ENCODE measurements around the gene LINC01488.

LINC01488 gene

GRCh38 chr11:69513663-69514224 lies 32.3 kb downstream of the LINC01488 start:
- Histone ChIP-seq H3K4me1 (ENCODE audit: insufficient read depth, insufficient read length) (peaks cover 4% of the 10 kb centered on the region), H3K9ac (ENCODE audit: insufficient read length, low read depth) (no peak overlapping the region), H3K9me3 (ENCODE audit: insufficient read depth, low read length) (peaks cover 29% of the 10 kb centered on the region; the same call in 1 of the 2 replicates), H3K36me3 (ENCODE audit: insufficient read depth, insufficient read length, low read length) (no peaks in the 10 kb centered on the region), H3K4me3 (ENCODE audit: insufficient read length, low read depth) (no peak overlapping the region), H3K27me3 (ENCODE audit: insufficient read depth, insufficient read length) (no peaks in the 10 kb centered on the region)
- DNase-seq (ENCODE audit: low read depth, low spot score): no peak
- no peak for TF ChIP-seq SUZ12 (IDR thresholded peaks at IDR 0.05; ENCODE audit: extremely low read depth, insufficient read depth, insufficient read length)
- no peak for TF ChIP-seq YY1 (IDR thresholded peaks at IDR 0.05; ENCODE audit: insufficient read depth, insufficient read length)
- TF ChIP-seq ZNF274 (IDR thresholded peaks at IDR 0.05; ENCODE audit: low read depth, low read length): no peak

GRCh38 chr11:69514771-69515170 lies 33.3 kb downstream of the LINC01488 start:
- Histone ChIP-seq H3K9ac (ENCODE audit: insufficient read length, low read depth) (no peak overlapping the region), H3K9me3 (ENCODE audit: insufficient read depth, low read length) (peaks cover 37% of the 10 kb centered on the region; the same call in 1 of the 2 replicates), H3K36me3 (ENCODE audit: insufficient read depth, insufficient read length, low read length) (no peaks in the 10 kb centered on the region), H3K4me1 (ENCODE audit: insufficient read depth, insufficient read length) (peaks cover 2% of the 10 kb centered on the region), H3K27me3 (ENCODE audit: insufficient read depth, insufficient read length) (no peaks in the 10 kb centered on the region), H3K4me3 (ENCODE audit: insufficient read length, low read depth) (no peak overlapping the region)
- no peak for DNase-seq (ENCODE audit: low read depth, low spot score)
- TF ChIP-seq ZNF274 (IDR thresholded peaks at IDR 0.05; ENCODE audit: low read depth, low read length): no peak
- TF ChIP-seq SUZ12 (IDR thresholded peaks at IDR 0.05; ENCODE audit: extremely low read depth, insufficient read depth, insufficient read length): no peak

GRCh38 chr11:69515271-69516245 lies 34.1 kb downstream of the LINC01488 start:
- H3K4me3 ChIP-seq (ENCODE audit: insufficient read length, low read depth): no peak overlapping the region
- no peak for DNase-seq (ENCODE audit: low read depth, low spot score)

GRCh38 chr11:69516526-69516925 lies 35.1 kb downstream of the LINC01488 start:
- Histone ChIP-seq H3K9ac (ENCODE audit: insufficient read length, low read depth) (no peak overlapping the region), H3K9me3 (ENCODE audit: insufficient read depth, low read length) (peaks cover 37% of the 10 kb centered on the region; the same call in 1 of the 2 replicates), H3K27me3 (ENCODE audit: insufficient read depth, insufficient read length) (no peaks in the 10 kb centered on the region), H3K4me1 (ENCODE audit: insufficient read depth, insufficient read length) (peaks cover 3% of the 10 kb centered on the region), H3K4me3 (ENCODE audit: insufficient read length, low read depth) (no peak overlapping the region), H3K36me3 (ENCODE audit: insufficient read depth, insufficient read length, low read length) (no peaks in the 10 kb centered on the region)
- TF ChIP-seq YY1 (IDR thresholded peaks at IDR 0.05; ENCODE audit: insufficient read depth, insufficient read length) (no peak), SUZ12 (IDR thresholded peaks at IDR 0.05; ENCODE audit: extremely low read depth, insufficient read depth, insufficient read length) (no peak), ZNF274 (IDR thresholded peaks at IDR 0.05; ENCODE audit: low read depth, low read length) (no peak)
- DNase-seq (ENCODE audit: low read depth, low spot score): no peak

More at GRCh38 chr11:69515271-69516245, 34.1 kb downstream of the LINC01488 start:
- Histone ChIP-seq H3K4me1 (ENCODE audit: insufficient read depth, insufficient read length) (no peaks in the 10 kb centered on the region), H3K27me3 (ENCODE audit: insufficient read depth, insufficient read length) (no peaks in the 10 kb centered on the region), H3K36me3 (ENCODE audit: insufficient read depth, insufficient read length, low read length) (no peaks in the 10 kb centered on the region), H3K9me3 (ENCODE audit: insufficient read depth, low read length) (peaks cover 37% of the 10 kb centered on the region; the same call in 1 of the 2 replicates), H3K9ac (ENCODE audit: insufficient read length, low read depth) (no peak overlapping the region)
- no peak for TF ChIP-seq ZNF274 (IDR thresholded peaks at IDR 0.05; ENCODE audit: low read depth, low read length)
- TF ChIP-seq SUZ12 (IDR thresholded peaks at IDR 0.05; ENCODE audit: extremely low read depth, insufficient read depth, insufficient read length): no peak
- TF ChIP-seq YY1 (IDR thresholded peaks at IDR 0.05; ENCODE audit: insufficient read depth, insufficient read length): no peak

GRCh38 chr11:69518081-69518950 lies 36.9 kb downstream of the LINC01488 start:
- TF ChIP-seq ZNF274 (IDR thresholded peaks at IDR 0.05; ENCODE audit: low read depth, low read length) (no peak), SUZ12 (IDR thresholded peaks at IDR 0.05; ENCODE audit: extremely low read depth, insufficient read depth, insufficient read length) (no peak)
- no peak overlapping the region for H3K4me3 ChIP-seq (ENCODE audit: insufficient read length, low read depth)
- peaks cover 8% of the 10 kb centered on the region for H3K4me1 ChIP-seq (ENCODE audit: insufficient read depth, insufficient read length)
- no peaks in the 10 kb centered on the region for H3K27me3 ChIP-seq (ENCODE audit: insufficient read depth, insufficient read length)
- no peak for DNase-seq (ENCODE audit: low read depth, low spot score)
- H3K9me3 ChIP-seq (ENCODE audit: insufficient read depth, low read length): peaks cover 37% of the 10 kb centered on the region; the same call in 1 of the 2 replicates
- H3K9ac ChIP-seq (ENCODE audit: insufficient read length, low read depth): no peak overlapping the region
- no peaks in the 10 kb centered on the region for H3K36me3 ChIP-seq (ENCODE audit: insufficient read depth, insufficient read length, low read length)

GRCh38 chr11:69520186-69520916 lies 38.9 kb downstream of the LINC01488 start:
- Histone ChIP-seq H3K36me3 (ENCODE audit: insufficient read depth, insufficient read length, low read length) (no peaks in the 10 kb centered on the region), H3K9ac (ENCODE audit: insufficient read length, low read depth) (no peak overlapping the region), H3K27me3 (ENCODE audit: insufficient read depth, insufficient read length) (no peaks in the 10 kb centered on the region), H3K4me3 (ENCODE audit: insufficient read length, low read depth) (no peak overlapping the region), H3K9me3 (ENCODE audit: insufficient read depth, low read length) (peaks cover 37% of the 10 kb centered on the region; the same call in 1 of the 2 replicates), H3K4me1 (ENCODE audit: insufficient read depth, insufficient read length) (peaks cover 12% of the 10 kb centered on the region)
- TF ChIP-seq ZNF274 (IDR thresholded peaks at IDR 0.05; ENCODE audit: low read depth, low read length) (no peak), SUZ12 (IDR thresholded peaks at IDR 0.05; ENCODE audit: extremely low read depth, insufficient read depth, insufficient read length) (no peak), YY1 (IDR thresholded peaks at IDR 0.05; ENCODE audit: insufficient read depth, insufficient read length) (no peak)
- no peak for DNase-seq (ENCODE audit: low read depth, low spot score)
